ENCODE data around the gene TCF4.

TCF4 gene

DNA sequence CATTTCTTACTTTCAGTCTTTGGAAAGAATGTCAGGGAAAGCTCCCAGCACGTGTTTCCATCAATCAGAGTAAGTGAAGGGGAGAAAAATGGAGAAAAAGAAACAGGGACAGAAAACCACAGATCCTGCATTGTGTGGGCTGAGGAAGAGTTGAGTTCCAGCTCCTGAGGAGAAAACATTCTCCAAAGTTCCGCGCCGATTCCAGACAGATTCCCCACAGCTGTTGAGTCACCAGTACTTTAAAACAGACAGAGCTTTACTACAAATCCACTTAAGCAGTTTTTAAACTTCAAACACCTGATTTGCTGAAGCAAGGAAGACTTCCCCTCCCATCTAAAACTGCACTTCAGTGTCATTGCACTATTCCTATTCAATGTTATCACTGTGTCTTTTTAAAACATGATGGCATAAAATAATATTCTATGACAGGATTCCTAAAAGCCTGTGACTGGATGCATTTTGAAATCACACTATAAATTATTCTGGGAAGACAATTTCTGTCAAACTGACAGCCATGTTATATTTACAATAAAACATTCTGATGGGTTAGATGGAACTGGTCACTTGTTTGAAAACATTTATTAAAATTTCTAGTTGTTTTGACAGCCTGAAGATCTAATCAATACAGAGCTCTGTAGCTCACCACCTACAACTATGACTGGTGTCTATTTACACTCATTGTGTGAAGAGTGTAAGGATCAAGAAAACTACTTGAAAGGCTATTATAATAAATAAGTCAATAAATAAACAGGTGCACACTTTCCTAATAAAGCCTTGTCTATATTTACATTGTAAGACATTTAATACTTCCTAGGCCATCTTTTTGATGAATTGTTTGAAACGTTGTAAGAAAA lies 40.9 kb downstream of the TCF4 start:
- DNase-seq (ENCODE audit: low read depth in 1 of 2, low spot score in 1 of 2) = no peak

- DNase-seq (ENCODE audit: low read depth in 1 of 2, low spot score in 1 of 2) = no peak
Observed at GRCh38 chr18:55544014-55544413, 44.0 kb downstream of the TCF4 start.

GRCh38 chr18:55543130-55543704 lies 44.8 kb downstream of the TCF4 start:
- DNase-seq (ENCODE audit: low read depth in 1 of 2, low spot score in 1 of 2) = no peak

- no peak for DNase-seq (ENCODE audit: low read depth in 1 of 2, low spot score in 1 of 2)
Observed at GRCh38 chr18:55541571-55541970, 46.4 kb downstream of the TCF4 start.

DNA sequence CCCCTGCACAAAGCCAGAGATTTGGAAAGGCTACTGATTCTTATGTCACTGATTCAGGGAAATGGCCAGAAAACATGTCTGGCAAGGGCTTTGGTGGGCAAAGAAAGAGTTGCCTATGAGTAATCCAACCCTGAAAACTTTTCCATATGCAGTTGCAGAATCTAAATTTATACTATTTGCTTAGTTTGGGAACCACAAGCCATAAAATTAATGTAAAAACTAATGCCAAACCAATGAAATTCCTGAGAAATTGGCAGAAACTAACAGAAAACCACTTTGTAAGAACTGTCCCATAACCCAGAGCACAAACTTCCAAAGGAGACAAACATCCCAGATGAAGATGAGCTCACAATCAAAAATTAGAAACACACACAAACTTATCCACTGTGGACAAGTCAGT lies 48.8 kb downstream of the TCF4 start:
- DNase-seq (ENCODE audit: low read depth in 1 of 2, low spot score in 1 of 2) = no peak

DNA sequence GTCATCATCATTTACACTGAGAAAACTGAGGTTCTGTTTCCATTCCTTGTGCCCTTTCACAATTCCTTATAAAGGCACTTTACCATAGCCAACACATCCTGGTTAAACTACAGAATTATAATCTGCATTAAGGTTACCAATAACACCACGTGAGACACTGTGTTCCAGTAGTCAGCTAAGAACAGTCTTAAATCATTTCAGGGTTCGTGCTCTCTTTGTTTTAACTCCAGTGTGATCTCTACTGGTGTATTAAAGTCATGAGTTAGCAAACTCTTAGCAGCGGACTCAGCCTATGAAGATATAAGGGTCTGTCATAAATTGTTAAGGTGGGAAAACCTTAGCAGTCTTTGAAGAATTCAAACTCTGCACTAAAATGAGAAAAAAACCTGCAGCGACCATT lies 53.0 kb downstream of the TCF4 start:
- no peak for DNase-seq (ENCODE audit: low read depth in 1 of 2, low spot score in 1 of 2)

GRCh38 chr18:55534547-55534946 lies 53.4 kb downstream of the TCF4 start:
- no peak for DNase-seq (ENCODE audit: low read depth in 1 of 2, low spot score in 1 of 2)

DNA sequence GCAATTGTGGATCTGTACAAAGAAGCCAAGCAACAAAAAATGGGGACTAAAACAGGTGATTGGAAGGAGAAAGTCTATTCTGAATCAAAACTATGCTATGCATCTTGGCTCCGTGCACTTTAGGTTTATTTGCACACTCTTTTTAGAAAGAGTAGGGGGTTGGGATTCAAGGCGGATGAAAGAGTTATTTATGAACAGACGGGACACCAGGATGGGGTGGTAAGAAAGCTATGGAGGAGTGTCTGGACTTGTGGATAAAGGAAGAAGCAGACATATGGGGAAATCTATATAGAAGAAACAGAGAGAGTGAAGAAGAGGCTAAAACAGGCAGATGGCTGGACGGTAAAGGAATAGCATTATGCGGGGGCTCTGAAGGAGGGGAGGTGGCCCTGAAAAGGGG lies 57.8 kb downstream of the TCF4 start:
- DNase-seq (ENCODE audit: low read depth in 1 of 2, low spot score in 1 of 2) = no peak

DNA sequence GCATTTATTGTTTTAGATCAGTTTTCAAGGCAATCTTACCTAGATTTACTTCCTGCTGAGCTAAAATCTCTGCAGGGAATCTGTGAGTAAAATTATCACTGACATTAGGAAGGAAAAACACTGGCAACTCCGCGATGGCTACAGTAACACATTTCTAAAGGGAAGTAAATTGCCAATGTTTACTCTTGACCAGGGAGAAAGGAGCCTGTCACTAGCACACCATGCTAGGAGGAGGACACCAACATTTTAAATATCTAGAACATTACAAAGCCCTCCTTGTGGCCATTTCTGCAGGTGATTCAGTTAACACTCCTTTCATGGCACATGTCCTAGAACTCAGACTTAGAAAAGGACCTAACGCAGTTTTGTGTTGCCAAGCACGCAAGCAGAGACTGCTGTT lies 58.4 kb downstream of the TCF4 start:
- no peak for DNase-seq (ENCODE audit: low read depth in 1 of 2, low spot score in 1 of 2)

DNA sequence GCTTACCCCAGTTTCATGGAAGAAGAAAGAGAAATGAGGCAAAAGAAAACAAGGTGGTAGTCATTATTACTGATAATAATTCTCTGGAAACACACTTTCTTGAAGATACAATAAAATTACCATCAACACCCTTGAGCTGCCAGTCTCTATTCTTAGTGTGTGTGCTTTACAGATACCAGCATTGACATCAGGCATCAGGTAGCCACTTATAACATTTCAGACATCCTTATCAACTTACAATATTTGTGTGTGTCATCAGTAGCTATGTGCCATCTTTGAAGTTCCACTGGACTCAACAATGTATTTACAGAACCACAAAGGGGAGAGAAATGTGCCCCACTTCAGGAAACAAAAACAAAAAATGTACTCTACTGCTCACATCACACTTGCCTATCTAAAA lies 62.1 kb downstream of the TCF4 start:
- DNase-seq (ENCODE audit: low read depth in 1 of 2, low spot score in 1 of 2) = no peak

DNA sequence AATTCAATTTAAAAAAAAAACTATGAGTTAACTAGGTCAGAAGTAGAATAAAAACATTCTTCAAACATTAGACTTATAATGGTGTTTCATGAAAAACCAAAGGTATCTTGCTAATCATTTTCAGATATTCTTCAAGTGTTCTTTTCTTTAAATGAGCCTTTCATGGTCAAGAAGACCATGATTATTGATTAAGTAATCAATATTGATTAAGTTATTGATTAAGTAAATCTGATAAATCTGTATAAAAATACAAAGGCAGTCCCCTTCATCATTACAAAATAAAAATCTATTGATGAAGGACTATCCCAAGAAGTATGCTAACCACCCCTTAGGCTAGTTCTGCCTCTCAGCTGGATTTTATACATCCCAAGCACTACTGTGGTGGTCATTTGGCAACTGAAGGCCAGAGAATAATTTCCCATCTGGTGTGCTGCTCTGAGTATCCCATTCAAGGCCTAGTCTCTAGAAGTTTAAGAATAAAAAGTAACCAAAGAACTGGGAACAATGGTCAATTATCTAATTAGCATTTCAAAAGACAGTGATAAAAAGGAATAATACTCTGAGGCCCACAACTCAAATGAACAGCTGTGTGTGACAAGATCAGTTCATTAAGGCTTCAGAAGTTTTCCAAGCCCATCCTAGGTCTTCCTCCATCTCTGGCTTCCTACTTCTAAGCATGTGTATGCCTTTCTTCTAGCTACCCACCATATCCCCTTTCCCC lies 63.5 kb downstream of the TCF4 start:
- DNase-seq (ENCODE audit: low read depth in 1 of 2, low spot score in 1 of 2) = no peak

DNA sequence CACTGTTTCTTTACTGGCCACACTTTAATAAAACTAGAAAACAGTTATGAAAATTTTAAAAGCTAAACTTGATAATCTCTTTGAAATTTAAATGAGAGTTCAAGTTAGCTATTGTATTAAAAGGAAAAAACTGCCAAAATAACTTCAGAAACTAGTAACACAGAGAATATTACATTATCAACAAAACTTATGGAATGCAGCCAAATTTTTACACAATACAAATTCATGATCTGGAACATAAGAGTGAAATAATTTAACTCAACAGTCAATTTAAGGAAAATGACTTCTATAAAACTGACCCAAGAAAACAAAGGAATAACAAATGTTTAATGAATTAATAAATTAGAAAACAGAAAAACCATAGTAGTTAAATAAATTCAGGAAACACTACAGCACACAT lies 65.0 kb downstream of the TCF4 start:
- DNase-seq (ENCODE audit: low read depth in 1 of 2, low spot score in 1 of 2) = no peak

DNA sequence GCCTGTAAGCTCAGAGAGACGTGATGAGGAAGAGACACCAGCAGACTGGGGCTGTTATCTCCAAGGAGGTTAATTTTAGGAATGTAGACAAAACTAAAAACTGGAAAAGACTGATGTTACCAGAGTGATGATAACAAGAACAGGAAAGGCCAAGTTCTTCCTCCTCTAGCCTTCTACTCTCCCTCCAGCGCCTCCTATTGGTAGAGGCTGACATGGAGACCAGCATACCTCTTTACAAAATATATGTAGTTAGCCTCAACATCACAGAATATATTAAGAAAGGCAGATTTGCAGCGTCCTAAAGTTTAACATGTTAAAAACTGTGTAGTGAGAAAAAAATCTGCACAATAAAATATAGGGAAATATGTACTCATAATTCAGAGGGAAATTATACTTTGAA lies 66.0 kb downstream of the TCF4 start:
- peak in 1 of 2 donors; percentile 1 for DNase-seq (ENCODE audit: low read depth in 1 of 2, low spot score in 1 of 2)

DNA sequence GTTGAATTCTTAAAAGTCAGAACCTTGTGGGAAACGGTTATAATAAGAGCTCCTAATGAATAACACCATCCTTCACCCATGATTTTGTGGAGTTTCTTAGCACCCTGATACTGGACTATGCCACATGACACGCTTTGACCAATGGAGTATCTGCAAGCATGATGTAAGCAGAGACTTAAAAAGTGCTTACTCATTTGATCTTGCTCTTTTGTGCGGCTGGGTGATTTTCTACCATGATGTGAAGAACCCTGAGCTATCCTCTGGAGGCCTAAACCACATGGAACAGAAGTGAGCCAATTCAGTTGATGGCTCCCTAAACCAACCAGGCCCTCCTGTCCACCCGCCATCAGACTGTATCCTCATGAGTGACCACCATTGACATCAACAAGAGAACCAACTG lies 70.9 kb downstream of the TCF4 start:
- no peak for DNase-seq (ENCODE audit: low read depth in 1 of 2, low spot score in 1 of 2)

- DNase-seq (ENCODE audit: low read depth in 1 of 2, low spot score in 1 of 2) = no peak
Observed at GRCh38 chr18:55515941-55516710, 71.9 kb downstream of the TCF4 start.

- no peak for DNase-seq (ENCODE audit: low read depth in 1 of 2, low spot score in 1 of 2)
Observed at GRCh38 chr18:55515214-55515613, 72.8 kb downstream of the TCF4 start.

DNA sequence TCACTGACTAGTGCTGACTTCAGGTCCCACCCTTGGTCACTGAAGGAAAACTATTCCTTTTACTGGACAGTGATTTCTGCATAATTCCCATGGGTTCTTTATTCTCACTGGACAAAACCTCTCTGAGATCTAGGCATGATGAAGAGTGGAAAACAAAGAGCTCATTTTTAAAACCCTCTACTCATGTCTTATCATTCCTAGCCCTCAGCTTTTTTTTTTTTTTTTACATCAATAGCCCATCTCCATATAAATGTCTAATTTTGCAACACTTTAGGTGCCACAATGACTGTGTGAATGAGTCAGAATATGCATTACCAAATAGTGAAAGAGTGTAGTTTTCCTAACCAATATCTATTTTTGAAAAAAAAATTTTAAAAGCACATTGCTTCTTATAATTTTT lies 74.8 kb downstream of the TCF4 start:
- DNase-seq (ENCODE audit: low read depth in 1 of 2, low spot score in 1 of 2) = no peak

GRCh38 chr18:55511277-55511676 lies 76.7 kb downstream of the TCF4 start:
- no peak for DNase-seq (ENCODE audit: low read depth in 1 of 2, low spot score in 1 of 2)

GRCh38 chr18:55510809-55511208 lies 77.2 kb downstream of the TCF4 start:
- no peak for DNase-seq (ENCODE audit: low read depth in 1 of 2, low spot score in 1 of 2)

DNA sequence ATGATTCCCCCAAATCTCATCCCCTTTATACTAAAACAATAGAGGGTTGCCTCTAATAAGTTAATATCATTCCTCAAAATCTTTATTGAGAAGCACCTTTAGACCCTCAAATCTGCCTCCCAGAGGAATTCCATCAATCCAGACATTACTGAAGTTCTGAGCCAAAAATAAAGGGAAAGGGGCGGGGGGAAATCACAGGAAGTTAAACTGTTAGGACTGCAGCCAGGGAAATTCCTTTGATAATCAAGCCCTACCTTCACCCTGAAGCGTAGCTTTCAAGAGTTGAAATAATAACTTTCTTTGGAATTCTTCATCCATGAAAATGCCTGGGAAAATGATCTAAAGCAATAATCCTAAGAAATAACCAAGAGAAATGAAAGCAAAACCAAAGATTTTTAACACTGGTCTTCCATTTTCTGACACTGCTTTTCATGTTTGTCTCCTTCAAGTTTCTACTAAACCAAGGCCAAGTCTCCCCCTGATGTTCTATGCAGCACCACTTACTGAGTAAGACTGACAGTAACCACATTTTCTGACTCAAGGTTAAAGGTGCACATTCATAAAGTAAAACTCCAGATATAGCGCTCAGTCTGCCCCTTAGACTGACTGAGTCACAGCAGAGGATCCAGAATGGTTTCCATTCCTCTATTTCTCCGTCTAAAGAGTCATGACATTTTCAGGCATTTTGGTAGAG lies 78.2 kb downstream of the TCF4 start:
- no peak for DNase-seq (ENCODE audit: low read depth in 1 of 2, low spot score in 1 of 2)

DNA sequence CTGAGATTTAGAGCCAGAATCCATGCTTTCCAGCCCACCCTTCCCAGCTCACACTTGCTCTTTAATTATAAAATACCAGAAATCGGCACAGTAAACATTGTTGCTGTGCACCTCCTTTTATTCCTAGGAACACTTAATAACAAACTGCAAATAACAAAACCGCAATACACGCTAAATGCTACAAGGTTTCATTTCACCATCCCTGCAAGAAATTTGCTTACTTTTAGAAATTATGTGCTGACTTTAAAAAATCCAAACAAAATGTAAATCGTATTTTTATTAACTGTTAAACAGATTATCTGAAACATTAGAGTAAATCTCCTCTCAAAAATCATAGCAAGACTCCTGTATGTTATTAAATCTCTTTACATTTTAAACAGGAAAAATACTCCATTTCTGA lies 79.3 kb downstream of the TCF4 start:
- DNase-seq (ENCODE audit: low read depth in 1 of 2, low spot score in 1 of 2) = no peak
